Fibroblast of villous mesenchyme (primary cell): Measurements from ENCODE around the gene CPNE4. TPM values are rescaled to one million over a fixed set of nuclear protein-coding genes. Genes with fewer than 3 reads are reported as not detected.

ENCODE experiments used
- DNase-seq: peaks from one replicate; pipeline ENCODE4 v3.0.0-alpha.2; 2010; ENCODE audit warnings: low read depth
- H3K4me3 ChIP-seq: 2 replicates; pipeline ENCODE4 v1.5.1; 2011; ENCODE audit warnings: low read depth, mild to moderate bottlenecking, low read length
- total RNA-seq: library from RNA; depleted of rRNA; stranded (reverse); fragments of >200 nt; gene quantifications from 2 replicates; pipeline ENCODE4 v1.2.3, GENCODE V29; 2012
- TF ChIP-seq, protein P1 (sequence below): IDR thresholded peaks from 2 replicates; pipeline ENCODE4 v1.5.1; 2012; ENCODE audit warnings: low read depth, mild to moderate bottlenecking, low read length; ENCODE audit not compliant: insufficient read depth

The CPNE4 gene
- total RNA-seq, 1 donor: not detected

DNA sequence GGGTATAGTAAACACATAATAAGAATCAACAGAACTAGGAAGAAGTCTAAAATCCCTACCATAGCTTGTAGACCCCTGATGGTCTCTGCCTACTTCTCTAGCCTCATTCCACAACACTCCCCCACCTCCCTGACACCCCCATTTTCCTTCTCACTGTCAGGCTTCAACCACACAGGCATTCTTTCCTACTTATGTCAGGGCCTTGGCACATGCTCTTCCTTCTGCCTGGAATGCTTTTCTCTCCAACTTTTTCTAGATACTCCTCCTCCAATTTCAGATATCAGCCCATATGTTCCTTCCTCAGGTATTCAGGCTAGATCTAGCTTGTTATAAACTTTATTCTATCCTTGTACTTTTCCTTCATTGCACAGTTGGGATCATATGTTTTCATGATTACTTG is 426.1 kb downstream of the CPNE4 start:
- no peak overlapping the region for H3K4me3 ChIP-seq
- TF ChIP-seq, protein P1, sequence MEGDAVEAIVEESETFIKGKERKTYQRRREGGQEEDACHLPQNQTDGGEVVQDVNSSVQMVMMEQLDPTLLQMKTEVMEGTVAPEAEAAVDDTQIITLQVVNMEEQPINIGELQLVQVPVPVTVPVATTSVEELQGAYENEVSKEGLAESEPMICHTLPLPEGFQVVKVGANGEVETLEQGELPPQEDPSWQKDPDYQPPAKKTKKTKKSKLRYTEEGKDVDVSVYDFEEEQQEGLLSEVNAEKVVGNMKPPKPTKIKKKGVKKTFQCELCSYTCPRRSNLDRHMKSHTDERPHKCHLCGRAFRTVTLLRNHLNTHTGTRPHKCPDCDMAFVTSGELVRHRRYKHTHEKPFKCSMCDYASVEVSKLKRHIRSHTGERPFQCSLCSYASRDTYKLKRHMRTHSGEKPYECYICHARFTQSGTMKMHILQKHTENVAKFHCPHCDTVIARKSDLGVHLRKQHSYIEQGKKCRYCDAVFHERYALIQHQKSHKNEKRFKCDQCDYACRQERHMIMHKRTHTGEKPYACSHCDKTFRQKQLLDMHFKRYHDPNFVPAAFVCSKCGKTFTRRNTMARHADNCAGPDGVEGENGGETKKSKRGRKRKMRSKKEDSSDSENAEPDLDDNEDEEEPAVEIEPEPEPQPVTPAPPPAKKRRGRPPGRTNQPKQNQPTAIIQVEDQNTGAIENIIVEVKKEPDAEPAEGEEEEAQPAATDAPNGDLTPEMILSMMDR: no peak
- no peak for DNase-seq

DNA sequence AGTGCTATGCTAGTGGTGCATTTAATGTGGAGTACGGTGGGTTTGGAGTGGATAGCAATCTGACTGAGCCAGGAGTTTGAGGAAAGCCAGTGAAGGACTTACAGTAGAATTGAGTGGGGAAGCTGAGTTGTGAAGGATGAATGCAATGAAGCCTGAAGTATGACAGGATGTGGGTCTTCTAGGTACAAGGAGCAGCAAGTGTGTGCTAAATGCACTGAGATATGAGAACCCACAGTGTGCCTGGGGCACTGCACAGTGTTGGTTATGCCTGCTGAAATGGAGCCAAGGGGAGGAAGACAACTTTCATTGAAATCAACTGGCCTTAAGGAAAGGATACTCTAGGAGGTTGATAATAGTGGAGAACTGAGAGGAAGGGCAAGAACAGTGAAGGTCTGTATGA is 426.5 kb downstream of the CPNE4 start:
- H3K4me3 ChIP-seq: no peak overlapping the region
- no peak for DNase-seq
- TF ChIP-seq, protein P1: no peak

DNA sequence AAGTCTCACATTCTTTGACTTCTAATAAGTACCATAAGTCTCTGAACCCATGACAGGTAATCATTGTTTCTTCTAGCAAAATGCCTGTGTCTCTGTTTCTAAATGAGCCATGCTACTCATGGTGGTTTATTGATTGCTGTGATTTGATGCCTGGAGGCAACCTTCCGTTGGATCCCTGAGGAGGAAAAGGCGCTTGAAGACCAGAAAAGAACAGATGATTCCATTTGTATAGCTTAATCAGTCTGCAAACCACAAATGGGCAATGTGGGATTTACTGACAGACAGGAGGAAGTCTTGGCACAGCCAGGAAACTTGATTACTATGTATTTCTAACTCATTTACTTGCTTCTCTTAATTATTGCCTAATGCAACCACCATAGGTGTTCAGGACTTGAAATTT is 428.9 kb downstream of the CPNE4 start:
- DNase-seq: no peak
- TF ChIP-seq, protein P1: no peak
- no peak overlapping the region for H3K4me3 ChIP-seq

DNA sequence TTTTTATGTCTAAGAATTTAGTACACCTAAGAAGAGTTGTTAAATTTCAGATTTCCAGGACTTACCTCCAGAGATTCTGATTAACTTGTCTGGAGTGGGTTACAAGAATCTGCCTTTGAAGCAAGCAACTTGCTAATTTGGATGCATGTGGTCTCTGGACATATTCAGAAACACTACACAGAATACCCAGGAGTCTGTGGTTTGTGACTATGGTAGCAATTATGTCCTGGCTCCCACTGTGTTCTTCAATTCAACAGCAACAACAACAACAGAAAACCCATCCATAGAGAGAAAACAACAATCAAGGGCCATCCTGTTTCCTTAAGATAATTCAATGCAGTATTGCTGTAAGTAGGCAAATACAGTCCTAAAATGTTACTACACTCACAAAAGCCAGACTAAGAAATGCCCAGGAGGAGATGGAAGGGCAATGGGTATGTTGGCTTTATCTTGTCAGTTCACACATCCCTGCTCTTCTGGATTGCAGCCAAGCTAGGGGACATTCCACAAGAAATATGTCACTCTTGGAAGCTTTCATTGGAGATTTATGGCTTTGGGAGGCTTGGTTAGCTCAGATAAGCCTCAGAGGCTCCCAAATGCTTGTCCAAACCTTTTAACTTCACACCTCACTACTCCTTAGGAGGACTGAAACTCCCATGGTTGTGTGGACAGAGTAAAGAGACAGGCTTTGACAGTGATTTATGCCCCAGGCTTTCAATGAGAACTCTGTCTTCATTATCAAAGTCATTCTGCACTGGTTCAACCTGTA is 432.6 kb downstream of the CPNE4 start:
- H3K4me3 ChIP-seq: no peak overlapping the region
- no peak for DNase-seq
- TF ChIP-seq, protein P1: no peak

DNA sequence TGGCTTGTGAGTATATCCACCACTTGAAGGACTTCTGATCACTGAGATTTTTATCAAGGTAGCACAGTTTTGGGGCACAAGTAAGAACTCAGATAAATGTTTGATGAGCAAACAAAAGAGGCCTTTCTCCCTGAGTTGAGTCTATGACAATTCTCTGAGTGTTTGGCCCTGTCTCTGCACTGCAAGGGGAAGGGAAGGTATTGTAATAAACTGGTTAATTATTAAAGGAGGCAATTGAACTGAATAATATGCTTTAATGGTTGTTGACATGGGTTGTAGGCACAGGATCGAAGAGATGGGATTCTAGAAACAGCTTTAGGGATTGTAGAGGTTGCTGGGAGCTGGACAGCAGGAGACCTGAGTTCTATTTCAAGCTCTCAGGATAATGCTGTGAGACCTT is 437.0 kb downstream of the CPNE4 start:
- no peak overlapping the region for H3K4me3 ChIP-seq
- no peak for DNase-seq
- TF ChIP-seq, protein P1: no peak

DNA sequence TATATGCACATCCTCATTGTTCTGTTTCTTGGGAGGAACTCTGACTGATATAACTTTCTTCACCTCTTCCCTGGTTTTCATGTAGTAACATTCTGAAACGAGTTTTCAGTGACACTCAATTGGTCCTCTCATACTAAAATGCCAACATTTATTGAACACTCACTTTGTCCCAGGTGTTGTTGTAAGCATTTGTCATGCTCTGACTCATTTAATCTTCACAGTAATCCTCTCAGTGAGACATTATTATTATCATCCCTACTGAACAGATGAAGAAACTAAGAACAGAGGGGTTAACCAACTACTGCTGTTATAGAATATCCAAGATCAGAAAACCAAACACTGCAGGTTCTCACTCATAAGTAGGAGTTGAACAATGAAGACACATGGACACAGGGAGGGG is 437.9 kb downstream of the CPNE4 start:
- TF ChIP-seq, protein P1: no peak
- DNase-seq: no peak
- H3K4me3 ChIP-seq: no peak overlapping the region
